LHCN-M2 (cell line): ENCODE measurements around the gene GLYATL2. TPM values are rescaled to one million over a fixed set of nuclear protein-coding genes. Genes with fewer than 3 reads are reported as not detected.

Source experiments
- DNase-seq: peaks from one replicate; pipeline ENCODE4 v3.0.0-alpha.2; 2012; ENCODE audit warnings: low read depth
- polyA plus RNA-seq: library from polyadenylated mRNA; unstranded; fragments of >200 nt; gene quantifications from one replicate; pipeline ENCODE4 v1.2.1, GENCODE V29; 2012; ENCODE audit warnings: missing spikeins
- total RNA-seq: library from RNA; depleted of rRNA; stranded (reverse); fragments of >200 nt; gene quantifications from 2 replicates; pipeline ENCODE4 v1.2.3, GENCODE V29; 2014; rRNA removed

Gene GLYATL2, protein sequence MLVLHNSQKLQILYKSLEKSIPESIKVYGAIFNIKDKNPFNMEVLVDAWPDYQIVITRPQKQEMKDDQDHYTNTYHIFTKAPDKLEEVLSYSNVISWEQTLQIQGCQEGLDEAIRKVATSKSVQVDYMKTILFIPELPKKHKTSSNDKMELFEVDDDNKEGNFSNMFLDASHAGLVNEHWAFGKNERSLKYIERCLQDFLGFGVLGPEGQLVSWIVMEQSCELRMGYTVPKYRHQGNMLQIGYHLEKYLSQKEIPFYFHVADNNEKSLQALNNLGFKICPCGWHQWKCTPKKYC
- 1.1 and 1.2 TPM in 2 replicates for total RNA-seq
- 0.24 TPM for polyA plus RNA-seq

- DNase-seq: no peak
These were observed at the start of gene GLYATL2 for GRCh38 chr11:58844361-58845005. Gene GLYATL2 (minus strand): TSS chr11:58844704. CDS start chr11:58839612, 5,092 bp downstream.

DNA sequence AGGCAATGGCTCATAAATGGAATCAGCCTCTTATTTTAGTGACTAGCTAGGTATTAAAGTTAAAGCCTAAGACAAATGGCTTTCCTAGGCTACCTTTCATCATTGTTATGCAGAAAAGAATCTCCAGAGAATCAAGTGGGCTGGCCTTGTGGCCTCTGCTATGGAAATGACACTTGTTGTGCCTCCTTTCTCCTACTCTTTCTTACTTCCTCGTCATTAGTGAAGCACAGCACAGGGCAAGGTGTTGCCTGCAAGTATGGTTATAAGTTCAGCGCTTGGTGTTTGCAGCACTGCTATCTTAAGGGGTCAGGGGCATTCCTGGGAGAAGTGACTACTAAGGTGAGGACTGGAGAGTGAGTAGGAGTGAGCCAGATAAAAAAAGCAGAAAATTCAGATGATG, 49.4 kb upstream of the GLYATL2 start:
- no peak for DNase-seq

- DNase-seq: no peak
These were observed 44.1 kb upstream of the GLYATL2 start for GRCh38 chr11:58888579-58888978.

DNA sequence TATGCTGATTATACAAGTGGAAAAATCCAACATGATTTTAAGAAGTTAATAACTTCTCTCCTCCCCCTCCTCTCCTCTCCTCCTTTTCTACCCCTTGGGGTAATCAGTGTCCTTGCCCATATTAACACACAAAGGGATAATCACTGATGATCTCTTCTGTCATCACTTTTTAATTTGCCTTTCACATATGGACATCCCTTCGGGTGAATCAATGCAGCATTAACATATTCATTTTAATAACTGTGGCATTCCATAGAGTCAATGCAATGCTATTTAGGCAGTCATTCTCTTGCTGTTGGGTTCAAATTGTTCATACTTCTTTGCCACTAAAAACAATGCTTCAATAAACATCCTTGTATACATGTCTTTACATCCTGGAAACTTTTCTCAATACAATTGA, 42.9 kb upstream of the GLYATL2 start:
- DNase-seq: no peak

GRCh38 chr11:58880625-58881024, 36.1 kb upstream of the GLYATL2 start:
- no peak for DNase-seq

DNA sequence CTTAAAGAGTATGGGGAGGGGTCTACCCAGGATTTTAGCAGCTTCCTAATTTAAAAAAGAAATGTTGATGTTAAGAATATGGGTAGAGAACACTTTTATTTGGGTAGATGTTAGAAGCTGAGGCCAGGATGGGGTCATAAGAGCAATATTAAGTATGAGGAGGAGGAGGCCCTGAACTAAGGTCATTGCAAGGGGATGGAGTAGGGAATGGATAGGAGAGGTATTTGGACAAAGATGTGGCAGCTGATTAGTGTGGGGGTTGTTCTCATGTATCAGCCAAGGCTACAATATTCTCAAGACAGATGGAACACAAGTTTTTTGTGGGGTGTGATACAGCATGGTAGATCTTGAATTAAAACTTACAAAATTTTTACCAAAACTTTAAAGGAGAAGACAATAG, 35.7 kb upstream of the GLYATL2 start:
- DNase-seq: no peak

DNA sequence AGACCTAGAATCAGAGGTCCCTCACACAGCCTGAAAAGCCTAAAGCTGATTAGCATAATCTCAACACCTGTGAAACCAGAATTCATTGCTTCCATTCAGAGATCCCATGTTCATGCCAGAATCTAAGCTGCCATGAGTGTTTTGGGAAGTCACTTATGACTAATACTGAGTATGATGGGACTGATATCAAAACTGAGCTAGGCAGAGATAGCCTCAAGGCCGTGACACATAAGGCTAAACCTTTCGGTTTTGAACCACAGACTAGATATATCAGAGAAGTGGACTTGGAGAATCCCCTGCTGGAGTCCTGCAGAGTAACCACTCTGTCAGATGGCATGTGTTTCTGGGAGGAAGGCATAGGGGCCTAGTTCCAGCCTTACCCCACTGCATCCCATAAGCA, 23.1 kb upstream of the GLYATL2 start:
- no peak for DNase-seq

- peak; percentile 39 for DNase-seq
These were observed 22.3 kb upstream of the GLYATL2 start for GRCh38 chr11:58866788-58867187.

GRCh38 chr11:58864335-58864734, 19.8 kb upstream of the GLYATL2 start:
- no peak for DNase-seq

DNA sequence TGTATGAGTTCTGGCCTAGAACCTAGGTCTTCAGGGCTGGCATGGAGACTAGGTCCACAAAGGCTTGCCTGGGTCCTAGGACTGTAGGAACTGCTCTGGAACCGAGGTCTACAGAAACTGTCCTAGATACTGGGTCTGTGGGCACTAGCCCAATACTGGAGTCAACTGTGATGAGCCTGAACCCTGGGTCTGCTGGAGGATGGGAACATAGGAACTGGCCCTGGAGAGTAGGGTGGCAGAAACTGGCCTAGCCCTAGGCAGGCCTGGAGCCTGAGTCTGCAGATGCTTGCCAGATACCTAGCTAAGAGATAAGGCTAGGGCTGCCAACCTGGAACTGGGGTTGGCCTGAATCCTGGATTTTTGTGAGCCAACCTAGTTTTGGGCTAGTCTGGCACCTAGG, 19.2 kb upstream of the GLYATL2 start:
- DNase-seq: no peak

DNA sequence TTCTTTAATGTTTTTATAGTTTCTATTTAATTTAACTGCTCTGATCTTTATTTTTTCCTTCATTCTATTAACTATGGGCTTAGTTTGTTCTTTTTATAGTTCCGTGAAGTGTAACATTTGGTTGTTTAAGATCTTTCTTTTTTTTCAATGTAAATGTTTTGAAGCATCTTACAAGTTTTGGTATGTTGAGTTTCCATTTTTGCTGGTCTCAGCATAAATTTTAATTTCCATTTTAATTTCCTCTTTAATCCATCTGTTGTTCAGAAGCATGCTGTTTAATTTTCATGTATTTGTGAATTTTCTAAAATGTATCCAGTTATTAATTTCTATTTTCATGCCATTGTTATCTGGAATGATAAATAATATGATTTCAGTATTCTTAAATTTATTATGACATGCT, 17.0 kb upstream of the GLYATL2 start:
- DNase-seq: no peak

- DNase-seq: no peak
These were observed 12.3 kb upstream of the GLYATL2 start for GRCh38 chr11:58856806-58857205.

DNA sequence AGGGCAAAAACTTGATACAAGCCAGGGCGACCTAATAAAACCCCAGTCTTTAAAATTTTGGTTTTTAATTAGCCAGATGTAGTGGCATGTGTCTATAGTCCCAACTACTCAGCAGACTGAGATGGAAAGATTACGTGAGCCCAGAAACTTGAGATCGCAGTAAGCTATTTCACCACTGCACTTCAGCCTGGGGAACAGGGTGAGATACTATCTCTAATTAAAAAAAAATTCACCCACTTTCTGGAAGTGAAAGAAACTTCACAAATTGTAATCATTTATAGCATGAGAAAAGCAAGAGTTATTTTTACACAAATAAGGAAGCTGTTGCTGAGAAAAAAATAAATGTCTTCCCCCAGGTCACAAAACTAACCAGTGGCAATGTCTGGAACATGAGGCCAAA, 882 bp upstream of the GLYATL2 start:
- no peak for DNase-seq

GRCh38 chr11:58837707-58838388, 6.7 kb downstream of the GLYATL2 start:
- no peak for DNase-seq

- no peak for DNase-seq
These were observed 12.4 kb downstream of the GLYATL2 start for GRCh38 chr11:58832056-58832645.

GRCh38 chr11:58830673-58831301, 13.7 kb downstream of the GLYATL2 start:
- DNase-seq: no peak

DNA sequence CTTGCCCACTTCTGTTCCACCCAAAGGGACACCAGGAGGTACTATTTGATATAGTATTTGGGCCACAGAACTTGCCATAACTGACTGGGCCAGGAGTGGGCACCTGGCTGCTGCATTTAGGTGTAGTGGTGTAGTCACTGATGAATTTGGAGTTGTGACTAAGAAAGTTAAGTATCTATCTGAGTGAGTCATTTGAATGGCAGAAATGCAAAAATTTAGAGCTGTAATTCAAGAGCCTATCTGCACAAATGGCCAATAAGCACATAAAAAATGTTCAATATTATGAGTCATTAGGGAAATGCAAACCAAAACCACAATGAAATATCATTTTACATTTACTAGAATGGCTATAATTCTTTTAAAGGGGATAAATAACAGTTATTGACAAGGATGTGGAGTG, 14.7 kb downstream of the GLYATL2 start:
- peak; percentile 58 for DNase-seq

- no peak for DNase-seq
These were observed 30.8 kb downstream of the GLYATL2 start for GRCh38 chr11:58813693-58814092.

- DNase-seq: no peak
These were observed 33.0 kb downstream of the GLYATL2 start for GRCh38 chr11:58811499-58811898.

GRCh38 chr11:58807343-58807742, 37.2 kb downstream of the GLYATL2 start:
- DNase-seq: no peak

DNA sequence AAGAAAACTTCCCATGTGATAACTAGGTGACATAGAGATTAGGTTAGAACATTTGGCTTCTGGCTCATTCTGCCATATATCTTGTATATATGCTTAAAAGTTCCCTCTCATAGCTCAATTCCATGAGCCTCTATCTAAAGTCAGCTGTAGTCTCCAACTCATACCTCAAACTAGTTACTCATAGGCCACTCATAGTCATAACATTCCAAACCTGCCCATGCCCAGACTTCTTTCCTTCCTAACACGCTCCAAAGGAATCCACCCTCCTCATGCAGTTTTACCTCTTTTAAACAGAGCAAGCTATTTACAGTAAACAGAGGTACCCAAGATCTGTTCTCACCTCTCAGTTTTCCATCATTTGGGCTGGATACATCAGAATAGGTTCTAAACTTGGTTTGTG, 39.4 kb downstream of the GLYATL2 start:
- peak; percentile 37 for DNase-seq

DNA sequence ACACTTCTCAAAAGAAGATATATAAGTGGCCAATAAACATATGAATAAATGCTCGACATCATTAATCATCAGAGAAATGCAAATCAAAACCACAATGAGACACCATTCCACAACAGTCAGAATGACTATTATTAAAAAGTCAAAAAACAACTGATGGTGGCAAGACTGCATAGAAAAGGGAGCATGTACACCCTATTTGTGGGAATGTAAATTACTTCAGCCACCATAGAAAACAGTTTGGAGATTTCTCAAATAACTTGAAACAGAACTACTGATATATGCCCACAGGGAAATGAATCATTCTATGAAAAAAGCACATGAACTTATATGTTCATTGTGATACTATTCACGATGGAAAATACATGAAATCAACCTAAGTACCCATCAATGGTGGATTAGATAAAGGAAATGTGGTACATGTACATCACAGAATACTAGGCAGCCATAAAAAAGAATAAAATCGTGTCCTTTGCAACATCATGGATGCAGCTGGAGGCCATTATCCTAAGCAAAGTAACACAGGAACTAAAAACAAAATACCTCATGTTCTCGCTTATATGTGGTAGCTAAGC, 42.4 kb downstream of the GLYATL2 start:
- DNase-seq: no peak
